Calu3 (cell line): Measurements from ENCODE around the gene TRPC3. TPM values are rescaled to one million over a fixed set of nuclear protein-coding genes. Genes with fewer than 3 reads are reported as not detected.

ENCODE experiments used
- BruUV-seq: library from RNA; stranded (reverse); fragments of 400-500 nt; replicated peaks from 2 replicates; lab custom pipeline; 2021; lab: Mats Ljungman, UMichigan
- CTCF ChIA-PET: fragments of 300-600 bp; sonication (Branson Sonifier 250); formaldehyde crosslinking; loops from one replicate; lab custom pipeline; 2022; ENCODE audit warnings: antibody characterized with exemption; lab: Charles Lee
- DNase-seq: peaks from one replicate; pipeline ENCODE4 v3.0.0; 2022
- H3K27ac Mint-ChIP-seq: one replicate; pipeline ENCODE4 v1.8.0; 2022; ENCODE audit warnings: mixed read lengths; ENCODE audit not compliant: unreplicated experiment
- H3K27me3 Mint-ChIP-seq: one replicate; pipeline ENCODE4 v1.8.0; 2022; ENCODE audit warnings: mixed read lengths; ENCODE audit not compliant: unreplicated experiment
- H3K36me3 Mint-ChIP-seq: one replicate; pipeline ENCODE4 v1.8.0; 2022; ENCODE audit warnings: mild to moderate bottlenecking, moderate library complexity, mixed read lengths; ENCODE audit not compliant: insufficient read depth, unreplicated experiment
- H3K4me1 Mint-ChIP-seq: one replicate; pipeline ENCODE4 v1.8.0; 2022; ENCODE audit warnings: mild to moderate bottlenecking, low read depth, mixed read lengths; ENCODE audit not compliant: unreplicated experiment
- H3K4me3 Mint-ChIP-seq: one replicate; pipeline ENCODE4 v1.8.0; 2022; ENCODE audit warnings: mild to moderate bottlenecking, low read depth, moderate library complexity, mixed read lengths; ENCODE audit not compliant: unreplicated experiment
- H3K9me3 Mint-ChIP-seq: one replicate; pipeline ENCODE4 v1.8.0; 2022; ENCODE audit warnings: low read depth, mixed read lengths; ENCODE audit not compliant: unreplicated experiment
- CTCF ChIP-seq: fragments of 200-600 bp; IDR thresholded peaks from one replicate; pipeline ENCODE4 v1.8.0; 2022; ENCODE audit warnings: antibody characterized with exemption; ENCODE audit not compliant: unreplicated experiment
- intact Hi-C: fragments of 100-400 bp; cut with micrococcal nuclease; formaldehyde crosslinking; loops from one replicate; pipeline ENCODE4 v1.10.0; 2022; ENCODE audit not compliant: unreplicated experiment
- total RNA-seq: library from RNA; stranded (reverse); gene quantifications from 2 replicates; pipeline ENCODE4 v1.2.3, GENCODE V29; 2022

The TRPC3 gene
- total RNA-seq, 1 experiment from 2014 or later = not detected

- Mint-ChIP-seq H3K36me3 (no peaks in the 10 kb centered on the region), H3K4me1 (no peaks in the 10 kb centered on the region)
- BruUV-seq = no TSS peak
These were observed 100.5 kb downstream of the TRPC3 start for GRCh38 chr4:121851354-121851753.

GRCh38 chr4:121846662-121847061 is 105.2 kb downstream of the TRPC3 start:
- Mint-ChIP-seq H3K27me3 (no peaks in the 10 kb centered on the region), H3K36me3 (no peaks in the 10 kb centered on the region), H3K4me1 (no peaks in the 10 kb centered on the region), H3K4me3 (no peak overlapping the region), H3K9me3 (no peaks in the 10 kb centered on the region), H3K27ac (no peak overlapping the region)
- no peak for DNase-seq
- intact Hi-C loops = loop anchor here (1.0 kb wide), 1 partner anchor 21 kb away; no protein-coding TSS in a partner anchor
- BruUV-seq = no TSS peak
- no peak for TF ChIP-seq CTCF
- CTCF ChIA-PET = no interaction called here

More at GRCh38 chr4:121851354-121851753, 100.5 kb downstream of the TRPC3 start:
- CTCF ChIA-PET = no interaction called here
- no peaks in the 10 kb centered on the region for H3K27me3 Mint-ChIP-seq
- H3K4me3 Mint-ChIP-seq = no peak overlapping the region
- no peak for DNase-seq
- no peak overlapping the region for H3K27ac Mint-ChIP-seq
- no peaks in the 10 kb centered on the region for H3K9me3 Mint-ChIP-seq
- TF ChIP-seq CTCF = no peak
- intact Hi-C loops = no loop called here

GRCh38 chr4:121842862-121843261 is 109.0 kb downstream of the TRPC3 start:
- H3K4me1 Mint-ChIP-seq = no peaks in the 10 kb centered on the region
- no peak overlapping the region for H3K27ac Mint-ChIP-seq
- BruUV-seq = no TSS peak
- intact Hi-C loops = no loop called here
- CTCF ChIA-PET = no interaction called here
- H3K9me3 Mint-ChIP-seq = no peaks in the 10 kb centered on the region
- no peaks in the 10 kb centered on the region for H3K27me3 Mint-ChIP-seq
- H3K36me3 Mint-ChIP-seq = no peaks in the 10 kb centered on the region
- no peak for DNase-seq
- no peak for TF ChIP-seq CTCF
- H3K4me3 Mint-ChIP-seq = no peak overlapping the region

- Mint-ChIP-seq H3K27me3 (no peaks in the 10 kb centered on the region), H3K36me3 (no peaks in the 10 kb centered on the region), H3K4me1 (no peaks in the 10 kb centered on the region), H3K4me3 (no peak overlapping the region), H3K9me3 (no peaks in the 10 kb centered on the region), H3K27ac (no peak overlapping the region)
- CTCF ChIA-PET = no interaction called here
- no TSS peak for BruUV-seq
- no peak for TF ChIP-seq CTCF
- intact Hi-C loops = no loop called here
- no peak for DNase-seq
These were observed 113.7 kb downstream of the TRPC3 start for GRCh38 chr4:121838136-121838535.
